Fibroblast of lung (primary cell): ENCODE results near the gene ADAT1. TPM values are rescaled to one million over a fixed set of nuclear protein-coding genes. Genes with fewer than 3 reads are reported as not detected.

Experiments used
- DNase-seq, 2 donors: peaks; one replicate each; pipeline versions ENCODE4 v3.0.0 to v3.0.0-alpha.2; 2010; ENCODE audit warnings: low read depth in 2 of 2
- H2AFZ ChIP-seq: 2 replicates; pipeline ENCODE4 v1.5.1; 2012; ENCODE audit warnings: low read length, control low read depth, inconsistent platforms
- H3K27ac ChIP-seq: 2 replicates; pipeline ENCODE4 v1.5.1; 2011; ENCODE audit warnings: low read length, control low read depth; ENCODE audit not compliant: insufficient read depth
- H3K27me3 ChIP-seq: 2 replicates; pipeline ENCODE4 v1.5.1; 2011; ENCODE audit warnings: mild to moderate bottlenecking, low read length; ENCODE audit not compliant: control insufficient read depth, insufficient read depth
- H3K36me3 ChIP-seq: 2 replicates; pipeline ENCODE4 v1.5.1; 2011; ENCODE audit warnings: low read length; ENCODE audit not compliant: control insufficient read depth, insufficient read depth
- H3K4me1 ChIP-seq: 2 replicates; pipeline ENCODE4 v1.5.1; 2011; ENCODE audit warnings: low read length; ENCODE audit not compliant: control insufficient read depth, insufficient read depth; ENCODE audit errors: extremely low read depth
- H3K4me2 ChIP-seq: 2 replicates; pipeline ENCODE4 v1.5.1; 2011; ENCODE audit warnings: low read length, control low read depth; ENCODE audit not compliant: insufficient read depth; ENCODE audit errors: extremely low read depth
- H3K4me3 ChIP-seq, 4 experiments: fragments of 200-600 bp in 1 of 4; sonication (generic) in 1 of 4; replicated peaks in 1 of 4; 2 replicates each; pipeline ENCODE4 v1.5.1; 2011 to 2016; ENCODE audit warnings: low read length in 4 of 4, low read depth in 3 of 4, mild to moderate bottlenecking in 3 of 4, control low read depth in 2 of 4, inconsistent platforms in 1 of 4, mixed read lengths in 1 of 4; ENCODE audit not compliant: insufficient read depth in 1 of 4; ENCODE audit errors: control extremely low read depth in 1 of 4
- H3K79me2 ChIP-seq: 2 replicates; pipeline ENCODE4 v1.5.1; 2012; ENCODE audit warnings: mild to moderate bottlenecking, low read length, inconsistent platforms; ENCODE audit not compliant: control insufficient read depth, insufficient read depth
- H3K9ac ChIP-seq: 2 replicates; pipeline ENCODE4 v1.5.1; 2011; ENCODE audit warnings: mild to moderate bottlenecking, low read length, control low read depth; ENCODE audit not compliant: insufficient read depth
- H3K9me3 ChIP-seq: 2 replicates; pipeline ENCODE4 v1.5.1; 2012; ENCODE audit warnings: low read depth, low read length; ENCODE audit not compliant: control insufficient read depth, insufficient read depth
- H4K20me1 ChIP-seq: 2 replicates; pipeline ENCODE4 v1.5.1; 2011; ENCODE audit warnings: low read length; ENCODE audit not compliant: control insufficient read depth, insufficient read depth; ENCODE audit errors: extremely low read depth
- CTCF ChIP-seq, 2 donors: IDR thresholded peaks in 1 of 2; conservative IDR thresholded peaks in 1 of 2; 1 replicate in 1 of 2; 2 replicates in 1 of 2; pipeline ENCODE4 v1.5.1; 2011 to 2012; ENCODE audit warnings: low read length in 2 of 2, control low read depth in 1 of 2, inconsistent platforms in 1 of 2, low read depth in 1 of 2, mild to moderate bottlenecking in 1 of 2
- EZH2 ChIP-seq: IDR thresholded peaks from 2 replicates; pipeline ENCODE4 v1.5.1; 2012; ENCODE audit warnings: low read length, control low read depth, mild to moderate bottlenecking; ENCODE audit errors: missing control alignments
- polyA plus RNA-seq, 2 donors: library from polyadenylated mRNA; depleted of rRNA in 1 of 2; stranded (reverse) in 1 of 2; unstranded in 1 of 2; fragments of >200 nt; gene quantifications; 2 replicates each; pipeline ENCODE4 v1.2.1, GENCODE V29; 2011 to 2012; ENCODE audit warnings: missing spikeins in 1 of 2
- total RNA-seq: library from RNA; depleted of rRNA; stranded (reverse); fragments of >200 nt; gene quantifications from 2 replicates; pipeline ENCODE4 v1.2.1, GENCODE V29; 2014

ADAT1 gene
- total and polyA plus RNA-seq, 2 donors (not counting 1 experiment from before 2014, with no cell fraction given), result 32.1 to 50.4 TPM

DNA sequence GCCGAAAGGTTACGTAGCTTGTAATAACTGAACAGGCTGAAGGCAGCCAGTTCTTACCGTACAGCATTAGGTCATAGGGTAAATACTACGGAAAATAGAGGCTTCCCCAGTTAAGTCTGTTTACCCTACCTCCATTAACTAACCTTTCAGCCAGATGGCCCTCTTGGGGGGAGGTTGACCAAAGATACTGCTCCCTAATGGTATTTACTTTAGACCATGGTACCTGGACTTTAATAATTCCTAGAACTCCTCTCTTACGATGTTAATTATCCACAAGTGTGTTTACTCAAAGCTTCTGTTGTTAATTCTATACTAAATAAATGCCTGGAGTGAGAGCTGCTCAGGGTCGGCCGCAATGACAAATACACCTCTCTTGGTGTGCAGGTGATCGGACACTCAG lies 9.8 kb upstream of the ADAT1 start:
- no peak overlapping the region for H2AFZ ChIP-seq
- H3K4me2 ChIP-seq, result no peak overlapping the region
- no peaks in the 10 kb centered on the region for H3K4me1 ChIP-seq
- H3K9ac ChIP-seq, result no peak overlapping the region
- no peak overlapping the region for H3K27ac ChIP-seq
- no peak for DNase-seq
- no peaks in the 10 kb centered on the region for H3K27me3 ChIP-seq
- H4K20me1 ChIP-seq, result no peaks in the 10 kb centered on the region
- H3K36me3 ChIP-seq, result peaks cover 19% of the 10 kb centered on the region
- no peak overlapping the region for H3K4me3 ChIP-seq
- TF ChIP-seq EZH2 (no peak), CTCF (conservative IDR thresholded peaks at IDR 0.05 in 1 of 2, IDR thresholded peaks at IDR 0.05 in 1 of 2; ENCODE audit: low read depth in 1 of 2, low read length in 2 of 2) (no peak)
- H3K79me2 ChIP-seq, result no peaks in the 10 kb centered on the region
- H3K9me3 ChIP-seq, result no peaks in the 10 kb centered on the region

- Histone ChIP-seq H3K79me2 (no peaks in the 10 kb centered on the region), H3K4me3 (no peak overlapping the region), H3K36me3 (peaks cover 18% of the 10 kb centered on the region), H3K27ac (no peak overlapping the region), H3K4me1 (no peaks in the 10 kb centered on the region), H3K9ac (no peak overlapping the region), H2AFZ (no peak overlapping the region), H3K4me2 (no peak overlapping the region), H3K9me3 (no peaks in the 10 kb centered on the region), H3K27me3 (no peaks in the 10 kb centered on the region), H4K20me1 (no peaks in the 10 kb centered on the region)
- TF ChIP-seq EZH2, result no peak
- no peak for TF ChIP-seq CTCF (conservative IDR thresholded peaks at IDR 0.05 in 1 of 2, IDR thresholded peaks at IDR 0.05 in 1 of 2; ENCODE audit: low read depth in 1 of 2, low read length in 2 of 2)
- DNase-seq, result no peak
Measured at GRCh38 chr16:75630052-75630451, 7.0 kb upstream of the ADAT1 start.

GRCh38 chr16:75629132-75629531 lies 6.1 kb upstream of the ADAT1 start:
- no peaks in the 10 kb centered on the region for H3K9me3 ChIP-seq
- no peaks in the 10 kb centered on the region for H3K4me1 ChIP-seq
- H3K4me3 ChIP-seq, result no peak overlapping the region
- no peak overlapping the region for H3K27ac ChIP-seq
- H3K79me2 ChIP-seq, result no peaks in the 10 kb centered on the region
- peaks cover 17% of the 10 kb centered on the region for H3K36me3 ChIP-seq
- no peak overlapping the region for H3K9ac ChIP-seq
- no peak for DNase-seq
- no peak overlapping the region for H3K4me2 ChIP-seq
- H3K27me3 ChIP-seq, result no peaks in the 10 kb centered on the region
- no peak overlapping the region for H2AFZ ChIP-seq
- no peak for TF ChIP-seq CTCF (conservative IDR thresholded peaks at IDR 0.05 in 1 of 2, IDR thresholded peaks at IDR 0.05 in 1 of 2; ENCODE audit: low read depth in 1 of 2, low read length in 2 of 2)
- TF ChIP-seq EZH2, result no peak
- H4K20me1 ChIP-seq, result no peaks in the 10 kb centered on the region
